ENCODE results near the gene PI4KA. TPM values are rescaled to one million over a fixed set of nuclear protein-coding genes. Genes with fewer than 3 reads are reported as not detected.

PI4KA gene
- total and polyA plus RNA-seq, 2 experiments from 2014 or later, result 17.1 to 38.1 TPM

DNA sequence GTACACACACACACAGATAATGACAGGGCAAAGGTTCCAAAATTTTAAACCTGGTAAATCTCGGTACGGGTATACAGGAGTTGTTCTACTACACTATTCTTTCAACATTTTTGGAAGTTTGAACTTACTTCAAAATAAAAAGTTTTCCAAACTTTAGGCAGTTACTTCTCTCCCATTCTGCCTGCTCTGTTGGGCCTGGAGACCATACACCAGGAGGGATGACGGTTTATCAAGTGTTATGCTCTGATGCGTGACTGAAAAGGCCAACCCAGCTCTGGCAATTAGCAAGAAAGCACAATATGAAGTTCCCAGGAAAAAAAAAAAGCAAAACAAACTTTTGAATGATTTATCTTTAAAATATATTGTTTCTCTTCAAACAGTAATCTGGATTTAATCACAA lies 83.7 kb downstream of the PI4KA start:
- H3K4me1 ChIP-seq (ENCODE audit: insufficient read depth), result peaks cover 8% of the 10 kb centered on the region
- TF ChIP-seq EZH2phosphoT487 (IDR thresholded peaks at IDR 0.05; ENCODE audit: unreplicated experiment) (no peak), STAT1 (IDR thresholded peaks at IDR 0.05; ENCODE audit: unreplicated experiment) (no peak), JUNB (IDR thresholded peaks at IDR 0.05; ENCODE audit: unreplicated experiment) (no peak), POLR2AphosphoS5 (IDR thresholded peaks at IDR 0.05; ENCODE audit: low read depth) (no peak), EZH2 (IDR thresholded peaks at IDR 0.05; ENCODE audit: low read depth, unreplicated experiment) (no peak)
- TF ChIP-seq, protein P1, sequence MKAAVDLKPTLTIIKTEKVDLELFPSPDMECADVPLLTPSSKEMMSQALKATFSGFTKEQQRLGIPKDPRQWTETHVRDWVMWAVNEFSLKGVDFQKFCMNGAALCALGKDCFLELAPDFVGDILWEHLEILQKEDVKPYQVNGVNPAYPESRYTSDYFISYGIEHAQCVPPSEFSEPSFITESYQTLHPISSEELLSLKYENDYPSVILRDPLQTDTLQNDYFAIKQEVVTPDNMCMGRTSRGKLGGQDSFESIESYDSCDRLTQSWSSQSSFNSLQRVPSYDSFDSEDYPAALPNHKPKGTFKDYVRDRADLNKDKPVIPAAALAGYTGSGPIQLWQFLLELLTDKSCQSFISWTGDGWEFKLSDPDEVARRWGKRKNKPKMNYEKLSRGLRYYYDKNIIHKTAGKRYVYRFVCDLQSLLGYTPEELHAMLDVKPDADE (IDR thresholded peaks at IDR 0.05), result no peak
- no peak overlapping the region for H3K4me2 ChIP-seq
- no peaks in the 10 kb centered on the region for H3F3A ChIP-seq (replicated peaks; ENCODE audit: low read depth)
- H2AFZ ChIP-seq, result no peak overlapping the region
- Mint-ChIP-seq H3K27ac (no peak overlapping the region), H3K4me1 (peaks cover 19% of the 10 kb centered on the region), H3K27me3 (ENCODE audit: insufficient read depth, low read depth, poor library complexity) (no peaks in the 10 kb centered on the region), H3K9me3 (no peaks in the 10 kb centered on the region), H3K4me3 (no peak overlapping the region), H3K36me3 (ENCODE audit: low read depth) (no peaks in the 10 kb centered on the region; the same call in 1 of the 3 replicates)
- H4K20me1 ChIP-seq (replicated peaks; ENCODE audit: insufficient read depth), result no peaks in the 10 kb centered on the region
- DNase-seq (ENCODE audit: low spot score) (no peak), ATAC-seq (no peak)
- no peaks in the 10 kb centered on the region for H3K9me2 ChIP-seq (ENCODE audit: insufficient read depth)
- no peaks in the 10 kb centered on the region for H3K79me2 ChIP-seq (replicated peaks; ENCODE audit: insufficient read depth)
- H3K27me3 ChIP-seq (ENCODE audit: insufficient read depth), result no peaks in the 10 kb centered on the region
- H3K4me3 ChIP-seq, result no peak overlapping the region
- H3K36me3 ChIP-seq (ENCODE audit: insufficient read depth), result no peaks in the 10 kb centered on the region
- H3K27ac ChIP-seq (ENCODE audit: low read depth), result no peak overlapping the region

DNA sequence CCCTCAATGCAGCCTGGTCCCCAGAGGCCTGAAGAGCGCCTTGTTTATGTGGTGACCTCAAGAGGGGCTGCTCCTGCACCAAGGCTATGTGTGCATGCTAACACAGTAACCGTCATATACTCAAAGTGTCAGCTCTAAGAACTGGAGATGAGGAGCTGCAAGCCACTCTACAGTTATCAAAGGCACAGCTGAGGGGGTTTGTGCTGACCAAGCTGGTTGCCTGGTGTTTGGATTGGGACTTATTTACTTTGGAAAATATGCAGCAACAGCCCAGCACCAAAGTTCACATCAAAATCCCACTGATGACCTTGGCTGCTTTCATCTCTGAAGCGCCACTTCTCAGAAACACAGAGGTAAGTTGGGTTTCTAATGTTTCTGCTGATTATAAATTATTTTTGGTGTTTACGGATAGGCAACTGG lies 84.8 kb downstream of the PI4KA start, which contains the start of gene SERPIND1:
Gene SERPIND1, plus strand, starts transcription at position 321 of the 420 bp plus-strand sequence. CDS start 5,200 bp downstream, outside the sequence.
- DNase-seq (ENCODE audit: low spot score) (no peak), ATAC-seq (no peak)
- no peaks in the 10 kb centered on the region for H3K9me3 Mint-ChIP-seq
- H3K27me3 Mint-ChIP-seq (ENCODE audit: insufficient read depth, low read depth, poor library complexity), result peaks cover 6% of the 10 kb centered on the region
- Histone ChIP-seq H3K9me2 (ENCODE audit: insufficient read depth) (no peaks in the 10 kb centered on the region), H4K20me1 (replicated peaks; ENCODE audit: insufficient read depth) (no peaks in the 10 kb centered on the region), H3K27me3 (ENCODE audit: insufficient read depth) (no peaks in the 10 kb centered on the region), H3F3A (replicated peaks; ENCODE audit: low read depth) (no peaks in the 10 kb centered on the region), H3K4me2 (no peak within 1 kb of the TSS), H3K27ac (ENCODE audit: low read depth) (no peak within 1 kb of the TSS), H3K36me3 (ENCODE audit: insufficient read depth) (no peaks in the 10 kb centered on the region), H2AFZ (no peak within 1 kb of the TSS), H3K4me1 (ENCODE audit: insufficient read depth) (no peaks in the 10 kb centered on the region), H3K79me2 (replicated peaks; ENCODE audit: insufficient read depth) (no peaks in the 10 kb centered on the region), H3K4me3 (no peak within 1 kb of the TSS)
- H3K27ac Mint-ChIP-seq, result no peak within 1 kb of the TSS
- H3K4me3 Mint-ChIP-seq, result no peak within 1 kb of the TSS
- peaks cover 8% of the 10 kb centered on the region; the same call in 2 of the 3 replicates for H3K4me1 Mint-ChIP-seq
- TF ChIP-seq, protein P1 (IDR thresholded peaks at IDR 0.05), result no peak
- TF ChIP-seq REST (IDR thresholded peaks at IDR 0.05; ENCODE audit: unreplicated experiment), result no peak
- TF ChIP-seq NANOG (IDR thresholded peaks at IDR 0.05; ENCODE audit: borderline replicate concordance), result no peak
- TF ChIP-seq JUNB (IDR thresholded peaks at IDR 0.05; ENCODE audit: unreplicated experiment), result no peak
- no peak for TF ChIP-seq POLR2AphosphoS5 (IDR thresholded peaks at IDR 0.05; ENCODE audit: low read depth)
- TF ChIP-seq, protein P2, sequence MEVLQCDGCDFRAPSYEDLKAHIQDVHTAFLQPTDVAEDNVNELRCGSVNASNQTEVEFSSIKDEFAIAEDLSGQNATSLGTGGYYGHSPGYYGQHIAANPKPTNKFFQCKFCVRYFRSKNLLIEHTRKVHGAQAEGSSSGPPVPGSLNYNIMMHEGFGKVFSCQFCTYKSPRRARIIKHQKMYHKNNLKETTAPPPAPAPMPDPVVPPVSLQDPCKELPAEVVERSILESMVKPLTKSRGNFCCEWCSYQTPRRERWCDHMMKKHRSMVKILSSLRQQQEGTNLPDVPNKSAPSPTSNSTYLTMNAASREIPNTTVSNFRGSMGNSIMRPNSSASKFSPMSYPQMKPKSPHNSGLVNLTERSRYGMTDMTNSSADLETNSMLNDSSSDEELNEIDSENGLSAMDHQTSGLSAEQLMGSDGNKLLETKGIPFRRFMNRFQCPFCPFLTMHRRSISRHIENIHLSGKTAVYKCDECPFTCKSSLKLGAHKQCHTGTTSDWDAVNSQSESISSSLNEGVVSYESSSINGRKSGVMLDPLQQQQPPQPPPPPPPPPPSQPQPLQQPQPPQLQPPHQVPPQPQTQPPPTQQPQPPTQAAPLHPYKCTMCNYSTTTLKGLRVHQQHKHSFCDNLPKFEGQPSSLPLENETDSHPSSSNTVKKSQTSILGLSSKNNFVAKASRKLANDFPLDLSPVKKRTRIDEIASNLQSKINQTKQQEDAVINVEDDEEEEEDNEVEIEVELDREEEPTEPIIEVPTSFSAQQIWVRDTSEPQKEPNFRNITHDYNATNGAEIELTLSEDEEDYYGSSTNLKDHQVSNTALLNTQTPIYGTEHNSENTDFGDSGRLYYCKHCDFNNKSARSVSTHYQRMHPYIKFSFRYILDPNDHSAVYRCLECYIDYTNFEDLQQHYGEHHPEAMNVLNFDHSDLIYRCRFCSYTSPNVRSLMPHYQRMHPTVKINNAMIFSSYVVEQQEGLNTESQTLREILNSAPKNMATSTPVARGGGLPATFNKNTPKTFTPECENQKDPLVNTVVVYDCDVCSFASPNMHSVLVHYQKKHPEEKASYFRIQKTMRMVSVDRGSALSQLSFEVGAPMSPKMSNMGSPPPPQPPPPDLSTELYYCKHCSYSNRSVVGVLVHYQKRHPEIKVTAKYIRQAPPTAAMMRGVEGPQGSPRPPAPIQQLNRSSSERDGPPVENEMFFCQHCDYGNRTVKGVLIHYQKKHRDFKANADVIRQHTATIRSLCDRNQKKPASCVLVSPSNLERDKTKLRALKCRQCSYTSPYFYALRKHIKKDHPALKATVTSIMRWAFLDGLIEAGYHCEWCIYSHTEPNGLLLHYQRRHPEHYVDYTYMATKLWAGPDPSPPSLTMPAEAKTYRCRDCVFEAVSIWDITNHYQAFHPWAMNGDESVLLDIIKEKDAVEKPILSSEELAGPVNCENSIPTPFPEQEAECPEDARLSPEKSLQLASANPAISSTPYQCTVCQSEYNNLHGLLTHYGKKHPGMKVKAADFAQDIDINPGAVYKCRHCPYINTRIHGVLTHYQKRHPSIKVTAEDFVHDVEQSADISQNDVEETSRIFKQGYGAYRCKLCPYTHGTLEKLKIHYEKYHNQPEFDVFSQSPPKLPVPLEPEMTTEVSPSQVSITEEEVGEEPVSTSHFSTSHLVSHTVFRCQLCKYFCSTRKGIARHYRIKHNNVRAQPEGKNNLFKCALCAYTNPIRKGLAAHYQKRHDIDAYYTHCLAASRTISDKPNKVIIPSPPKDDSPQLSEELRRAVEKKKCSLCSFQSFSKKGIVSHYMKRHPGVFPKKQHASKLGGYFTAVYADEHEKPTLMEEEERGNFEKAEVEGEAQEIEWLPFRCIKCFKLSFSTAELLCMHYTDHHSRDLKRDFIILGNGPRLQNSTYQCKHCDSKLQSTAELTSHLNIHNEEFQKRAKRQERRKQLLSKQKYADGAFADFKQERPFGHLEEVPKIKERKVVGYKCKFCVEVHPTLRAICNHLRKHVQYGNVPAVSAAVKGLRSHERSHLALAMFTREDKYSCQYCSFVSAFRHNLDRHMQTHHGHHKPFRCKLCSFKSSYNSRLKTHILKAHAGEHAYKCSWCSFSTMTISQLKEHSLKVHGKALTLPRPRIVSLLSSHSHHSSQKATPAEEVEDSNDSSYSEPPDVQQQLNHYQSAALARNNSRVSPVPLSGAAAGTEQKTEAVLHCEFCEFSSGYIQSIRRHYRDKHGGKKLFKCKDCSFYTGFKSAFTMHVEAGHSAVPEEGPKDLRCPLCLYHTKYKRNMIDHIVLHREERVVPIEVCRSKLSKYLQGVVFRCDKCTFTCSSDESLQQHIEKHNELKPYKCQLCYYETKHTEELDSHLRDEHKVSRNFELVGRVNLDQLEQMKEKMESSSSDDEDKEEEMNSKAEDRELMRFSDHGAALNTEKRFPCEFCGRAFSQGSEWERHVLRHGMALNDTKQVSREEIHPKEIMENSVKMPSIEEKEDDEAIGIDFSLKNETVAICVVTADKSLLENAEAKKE (CRISPR knock-in tag; IDR thresholded peaks at IDR 0.05), result no peak
- no peaks in the 10 kb centered on the region; the same call in 2 of the 3 replicates for H3K36me3 Mint-ChIP-seq (ENCODE audit: low read depth)
